OCI-LY3 (cell line): ENCODE measurements around the gene MRTFA.

Experiments
- CTCF ChIP-seq: fragments of 200-600, 300-600 bp; sonication (generic); IDR thresholded peaks from 2 replicates; pipeline ENCODE4 v1.5.1; 2014; ENCODE audit warnings: antibody characterized with exemption, low read length, low read depth
- EZH2phosphoT487 ChIP-seq: fragments of 200-600 bp; shearing (Covaris generic); IDR thresholded peaks from 2 replicates; pipeline ENCODE4 v1.6.1; 2018; ENCODE audit warnings: antibody characterized with exemption, mixed run types, low read depth

GRCh38 chr22:40368836-40369235 is 267.7 kb downstream of the MRTFA start:
- TF ChIP-seq CTCF (no peak), EZH2phosphoT487 (no peak)
